Activated CD4-positive, CD25-positive, alpha-beta regulatory T cell treated with anti-CD3 and anti-CD28 coated beads, Interleukin-2, amount 50 U/mL, for 24 hours (primary cell): ENCODE measurements around the gene PLK1.
"Not testable (repeated sequence)": the region's sequence is repeated elsewhere in the genome, so short reads cannot be mapped to it uniquely, and the experiment has no call there.

Source experiments
- ATAC-seq, 2 donors: fragments of 150-1000 bp; cut with Tn5 transposase; one replicate each; pipeline ENCODE4 v1.10.0; 2021; ENCODE audit warnings: mild to moderate bottlenecking in 1 of 2, moderate library complexity in 1 of 2

PLK1 gene

GRCh38 chr16:23710504-23710903, 31.8 kb downstream of the PLK1 start:
- ATAC-seq = no peak

- ATAC-seq = no peak
Measured at GRCh38 chr16:23711785-23712184, 33.1 kb downstream of the PLK1 start.

- no peak for ATAC-seq
Measured at GRCh38 chr16:23712976-23713375, 34.3 kb downstream of the PLK1 start, which contains the start of gene ERN2. TSS of gene ERN2 (minus strand) at chr16:23713222. CDS start at chr16:23713187, 35 bp downstream.

GRCh38 chr16:23716484-23716883, 37.8 kb downstream of the PLK1 start:
- no peak for ATAC-seq

- not testable (repeated sequence) for ATAC-seq
Measured at GRCh38 chr16:23722613-23723240, 44.0 kb downstream of the PLK1 start.

GRCh38 chr16:23724096-23724784, 45.6 kb downstream of the PLK1 start:
- no peak for ATAC-seq

- ATAC-seq = no peak
Measured at GRCh38 chr16:23724785-23725131, 46.1 kb downstream of the PLK1 start.

GRCh38 chr16:23726710-23727109, 48.0 kb downstream of the PLK1 start:
- ATAC-seq = no peak

- ATAC-seq = no peak
Measured at GRCh38 chr16:23728112-23728477, 49.4 kb downstream of the PLK1 start.

- no peak for ATAC-seq
Measured at GRCh38 chr16:23729503-23730424, 51.1 kb downstream of the PLK1 start.

- no peak for ATAC-seq
Measured at GRCh38 chr16:23734176-23734893, 55.6 kb downstream of the PLK1 start.

- ATAC-seq = not testable (repeated sequence)
Measured at GRCh38 chr16:23737423-23738028, 58.8 kb downstream of the PLK1 start.

- no peak for ATAC-seq
Measured at GRCh38 chr16:23739516-23739915, 60.8 kb downstream of the PLK1 start.
